ENCODE data around the gene LPCAT1.
"Not testable (repeated sequence)": the region's sequence is repeated elsewhere in the genome, so short reads cannot be mapped to it uniquely, and the experiment has no call there.

Gene LPCAT1

GRCh38 chr5:1465117-1465516, 58.6 kb downstream of the LPCAT1 start:
- DNase-seq (ENCODE audit: low spot score) = no peak

DNA sequence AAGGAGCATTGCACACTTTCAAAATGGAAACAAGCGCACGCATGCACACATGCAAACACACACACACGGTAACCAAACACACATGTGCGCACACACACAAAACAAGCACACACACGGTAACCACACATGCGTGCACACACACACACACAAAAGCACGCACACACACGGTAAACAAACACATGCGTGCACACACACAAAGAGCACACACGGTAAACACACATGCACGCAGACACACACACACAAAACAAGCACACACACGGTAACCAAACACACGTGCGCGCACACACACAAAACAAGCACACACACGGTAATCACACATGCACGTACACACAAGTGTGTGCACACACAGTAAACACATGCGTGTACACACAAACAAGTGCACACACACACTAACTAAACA, 59.2 kb downstream of the LPCAT1 start:
- no peak for DNase-seq (ENCODE audit: low spot score)

DNA sequence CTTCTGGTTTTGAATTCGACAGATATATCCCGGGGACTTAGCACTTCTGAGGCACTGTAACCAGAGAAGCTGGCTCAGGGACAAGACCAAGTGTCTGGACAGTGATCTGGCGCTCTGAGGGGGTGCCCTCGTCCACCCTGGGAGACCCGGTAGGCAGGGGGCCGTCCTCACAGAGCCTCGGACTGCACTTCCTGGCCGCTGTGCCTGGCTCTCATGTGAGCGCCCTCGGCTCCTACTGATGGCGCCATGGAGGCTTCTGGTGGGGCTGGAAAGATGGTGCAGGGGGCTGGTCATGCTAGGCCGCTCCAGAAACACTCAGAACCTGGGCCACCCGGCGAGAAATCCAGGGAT, 59.7 kb downstream of the LPCAT1 start:
- no peak for DNase-seq (ENCODE audit: low spot score)

- no peak for DNase-seq (ENCODE audit: low spot score)
These were observed 60.2 kb downstream of the LPCAT1 start for GRCh38 chr5:1463326-1464095.

DNA sequence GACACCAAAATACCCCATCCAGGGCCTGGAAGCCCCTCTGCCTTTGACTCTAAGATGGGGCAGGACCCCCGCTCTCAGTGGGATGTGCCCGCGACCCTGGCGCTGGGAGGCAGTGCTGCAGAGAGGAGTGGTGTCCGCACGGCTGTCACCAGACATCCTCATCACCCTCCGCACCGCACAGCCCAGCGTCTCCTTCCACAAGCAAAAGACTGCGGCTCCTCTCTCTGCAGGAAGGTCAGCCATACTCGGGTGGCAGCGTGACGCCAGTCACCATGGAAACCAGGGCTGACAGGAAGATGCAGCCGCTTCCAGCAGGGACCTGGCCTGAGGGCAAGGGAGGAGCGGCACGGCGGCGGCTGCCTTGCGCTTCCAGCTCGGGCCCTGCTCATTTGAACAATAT, 61.4 kb downstream of the LPCAT1 start:
- DNase-seq (ENCODE audit: low spot score) = no peak

DNA sequence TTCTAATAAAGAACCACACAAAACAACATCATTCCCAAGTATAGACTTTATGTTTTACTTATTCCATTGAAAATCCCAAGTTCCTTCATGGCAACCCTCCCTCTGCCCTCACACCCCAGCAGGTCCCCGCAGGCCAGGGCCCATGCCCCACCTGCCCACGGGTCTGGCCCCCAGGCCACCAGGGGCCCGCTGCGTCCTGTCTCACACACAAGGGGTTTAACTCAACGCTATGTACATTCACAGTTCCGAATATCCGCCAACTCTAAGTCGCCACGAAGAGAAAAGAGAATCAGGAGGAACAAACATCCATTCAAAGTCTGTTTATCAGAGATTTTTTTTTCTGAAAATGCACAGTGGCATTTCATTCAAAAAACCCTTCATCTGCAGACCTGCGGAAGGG, 62.4 kb downstream of the LPCAT1 start:
- no peak for DNase-seq (ENCODE audit: low spot score)

- DNase-seq (ENCODE audit: low spot score) = no peak
These were observed 63.6 kb downstream of the LPCAT1 start for GRCh38 chr5:1460054-1460682.

GRCh38 chr5:1459435-1459834, 64.3 kb downstream of the LPCAT1 start:
- not testable (repeated sequence) for DNase-seq (ENCODE audit: low spot score)

DNA sequence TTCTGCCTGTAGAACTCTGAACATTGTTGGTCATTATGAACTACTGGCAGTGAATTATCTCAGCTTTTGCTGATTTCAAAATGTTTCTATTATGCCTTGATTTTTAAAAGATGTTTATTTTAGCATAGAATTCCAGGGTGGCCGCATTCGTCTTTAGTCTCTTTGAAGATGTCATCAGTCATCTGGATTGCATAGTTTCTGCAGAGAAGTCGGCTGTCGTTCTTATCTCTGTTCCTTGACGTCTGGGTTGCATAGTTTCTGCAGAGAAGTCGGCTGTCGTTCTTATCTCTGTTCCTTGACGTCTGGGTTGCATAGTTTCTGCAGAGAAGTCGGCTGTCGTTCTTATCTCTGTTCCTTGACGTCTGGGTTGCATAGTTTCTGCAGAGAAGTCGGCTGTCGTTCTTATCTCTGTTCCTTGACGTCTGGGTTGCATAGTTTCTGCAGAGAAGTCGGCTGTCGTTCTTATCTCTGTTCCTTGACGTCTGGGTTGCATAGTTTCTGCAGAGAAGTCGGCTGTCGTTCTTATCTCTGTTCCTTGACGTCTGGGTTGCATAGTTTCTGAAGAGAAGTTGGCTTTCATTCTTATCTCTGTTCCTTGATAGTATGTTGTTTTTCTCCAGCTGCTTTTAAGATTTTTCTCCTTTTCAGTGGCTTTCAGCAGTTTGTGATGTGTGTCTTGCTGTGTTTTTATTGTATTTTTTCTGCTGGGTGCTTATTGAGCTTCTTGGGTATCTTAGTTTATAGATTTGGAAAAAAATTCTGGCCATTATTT, 67.5 kb downstream of the LPCAT1 start:
- DNase-seq (ENCODE audit: low spot score) = not testable (repeated sequence)

GRCh38 chr5:1453613-1454012, 70.1 kb downstream of the LPCAT1 start:
- no peak for DNase-seq (ENCODE audit: low spot score)

- DNase-seq (ENCODE audit: low spot score) = no peak
These were observed 74.6 kb downstream of the LPCAT1 start for GRCh38 chr5:1449081-1449630.

DNA sequence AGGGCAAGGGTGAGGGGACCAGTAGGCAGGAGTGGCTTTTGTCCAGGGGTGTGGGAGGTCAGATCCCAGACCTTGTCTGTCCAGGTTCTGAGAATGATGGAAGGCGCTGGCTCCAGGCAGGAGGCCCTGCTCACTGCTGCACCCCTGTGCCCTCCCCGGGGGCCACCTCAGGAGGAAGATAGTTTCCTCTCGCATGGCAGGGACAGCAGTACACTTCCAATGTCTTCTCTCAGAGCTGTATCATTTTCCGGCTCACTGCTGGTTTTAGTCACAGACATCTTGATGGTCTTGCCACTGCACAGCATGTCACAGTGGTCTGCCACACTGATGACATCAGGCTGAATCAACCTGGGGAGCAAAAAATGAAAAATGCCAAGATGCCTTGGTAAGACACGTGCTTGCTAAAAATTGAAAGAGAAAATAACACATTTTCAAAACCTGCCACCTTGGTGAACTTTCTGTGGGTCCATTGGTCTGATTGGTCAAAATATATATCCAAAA, 75.2 kb downstream of the LPCAT1 start:
- peak; percentile 2 for DNase-seq (ENCODE audit: low spot score)

DNA sequence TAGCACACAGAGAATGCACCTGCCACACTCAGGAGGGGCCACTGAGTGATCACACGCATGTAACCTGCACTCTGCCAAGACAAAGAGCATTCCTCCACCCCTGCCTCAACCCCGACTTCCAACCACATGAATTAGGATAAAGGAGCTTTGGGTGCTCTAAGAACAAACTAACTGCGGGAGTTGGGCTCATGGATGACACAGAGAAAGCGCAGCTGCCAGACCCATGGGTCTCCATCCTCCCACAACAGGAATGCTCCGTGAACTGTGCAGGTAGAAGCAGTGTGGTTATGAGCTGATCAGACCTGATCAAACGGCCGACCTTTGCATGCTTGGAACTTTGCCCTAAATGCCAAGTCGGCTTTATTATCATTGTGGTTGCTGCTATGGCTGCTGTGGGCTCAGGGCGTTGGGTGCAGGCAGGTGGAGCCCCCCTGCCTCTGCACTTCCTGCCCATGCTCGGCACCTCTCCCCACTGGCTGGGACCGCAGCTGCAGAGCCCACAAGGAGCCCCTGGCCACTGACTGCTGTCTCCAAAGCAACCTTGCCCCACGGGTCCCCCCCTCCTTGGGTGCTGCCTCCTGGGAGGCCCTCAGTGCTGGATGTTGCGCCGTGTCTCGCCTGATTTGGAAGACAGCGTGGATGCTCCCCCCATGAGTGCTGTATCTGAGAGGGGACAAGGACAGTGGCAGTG, 75.9 kb downstream of the LPCAT1 start:
- no peak for DNase-seq (ENCODE audit: low spot score)

- DNase-seq (ENCODE audit: low spot score) = no peak
These were observed 77.0 kb downstream of the LPCAT1 start for GRCh38 chr5:1446602-1447343.

DNA sequence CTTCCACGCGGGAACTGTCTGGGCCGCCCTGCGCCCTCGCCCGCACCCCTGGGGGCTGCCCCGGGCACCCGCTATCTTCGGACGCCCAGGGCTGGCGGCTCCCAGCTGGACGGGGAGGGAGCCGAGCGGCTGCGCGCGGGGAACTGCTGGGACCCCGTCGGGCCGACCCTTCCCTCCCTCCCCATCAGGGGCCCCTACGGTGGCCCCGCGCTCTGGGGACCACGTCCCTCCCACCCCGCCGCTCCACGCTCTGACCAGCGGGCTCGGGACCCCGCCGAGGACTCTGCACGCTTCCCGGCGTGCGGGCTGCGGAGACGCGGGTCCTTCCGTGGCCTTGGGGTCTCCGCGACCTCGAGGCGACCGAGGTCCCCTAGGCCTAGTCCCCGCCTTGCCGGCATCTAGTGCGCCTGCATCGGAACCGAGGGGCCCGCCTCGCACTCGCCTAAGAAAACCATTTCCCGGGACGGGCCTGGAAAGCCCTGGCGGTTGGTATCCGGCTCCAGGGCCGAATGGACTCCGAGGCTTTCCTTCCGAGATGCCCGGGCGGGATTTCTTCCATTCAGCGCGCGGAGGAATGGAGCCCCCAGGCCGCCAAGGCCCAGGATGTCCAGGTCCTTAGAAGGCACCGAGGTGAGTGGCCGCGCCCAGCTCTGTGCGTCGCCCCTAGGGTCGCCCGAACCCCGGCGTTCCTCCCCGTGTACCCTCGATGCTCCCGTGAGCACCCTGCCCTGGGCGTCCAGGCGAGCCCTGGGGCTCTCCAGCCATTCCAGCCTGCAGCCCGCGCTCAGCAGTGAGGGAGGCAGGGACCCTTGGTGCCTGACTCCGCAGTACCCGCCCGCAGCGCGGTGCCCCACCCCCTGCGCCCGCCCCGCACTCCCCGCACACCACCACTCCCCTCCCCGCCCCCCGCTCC, 77.8 kb downstream of the LPCAT1 start:
- DNase-seq (ENCODE audit: low spot score) = no peak

DNA sequence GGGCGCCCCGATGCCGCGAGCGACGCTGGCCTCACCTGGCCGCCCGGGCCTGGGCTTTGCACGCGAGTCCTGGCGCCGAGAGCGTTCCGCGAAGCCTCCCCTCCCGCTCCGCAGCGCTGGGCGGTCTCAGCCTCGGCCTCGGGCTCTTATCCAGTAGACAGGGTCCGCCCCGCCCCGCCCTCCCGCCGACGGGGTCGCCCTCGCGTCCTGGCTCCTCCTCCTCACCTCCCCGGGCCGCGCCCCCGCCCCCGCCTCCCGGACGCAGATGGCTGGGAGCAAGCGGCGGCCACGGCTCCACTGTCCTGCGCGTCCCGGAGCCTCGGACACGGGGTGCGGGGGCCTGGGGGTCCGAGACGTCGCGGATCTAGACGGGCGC, 78.5 kb downstream of the LPCAT1 start, which contains the start of gene SLC6A3:
SLC6A3 (minus strand) TSS at position 128 of the 376 bp plus-strand sequence. CDS start 2,243 bp downstream, outside the sequence.
- DNase-seq (ENCODE audit: low spot score) = no peak

GRCh38 chr5:1444361-1445189, 79.2 kb downstream of the LPCAT1 start:
- no peak for DNase-seq (ENCODE audit: low spot score)

DNA sequence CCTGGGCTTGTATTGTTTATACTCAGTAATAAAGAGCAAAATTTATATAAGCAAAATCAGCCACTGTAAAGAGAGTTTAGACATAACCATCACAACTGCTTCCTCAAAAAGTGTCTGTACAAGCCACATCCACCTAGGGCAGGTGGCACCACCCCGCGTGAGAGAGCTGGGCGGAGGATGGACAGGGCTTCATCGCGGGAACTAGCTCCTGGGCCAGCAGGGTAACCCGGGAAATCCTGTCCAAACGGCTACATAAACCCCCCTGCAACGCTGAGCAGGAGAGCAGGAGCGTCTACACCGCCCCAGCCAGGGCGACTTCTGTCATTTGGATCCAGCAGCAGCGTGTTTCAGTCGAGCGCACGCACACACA, 79.8 kb downstream of the LPCAT1 start:
- no peak for DNase-seq (ENCODE audit: low spot score)

GRCh38 chr5:1443171-1443570, 80.6 kb downstream of the LPCAT1 start:
- DNase-seq (ENCODE audit: low spot score) = no peak
